D721Med (cell line): ENCODE measurements around the gene LMX1A.

Source experiments
- DNase-seq: peaks from one replicate; pipeline ENCODE4 v3.0.0; 2011; ENCODE audit warnings: low spot score; ENCODE audit not compliant: insufficient read length
- FAIRE-seq: peaks from 2 replicates; lab custom pipeline; 2011; peaks lifted over from hg19 to GRCh38; lab: Jason Lieb, UNC
- TF ChIP-seq, protein P1 (sequence below): IDR thresholded peaks from 2 replicates; pipeline ENCODE4 v1.5.1; 2012; ENCODE audit warnings: mild to moderate bottlenecking, control low read depth; ENCODE audit not compliant: insufficient read depth; ENCODE audit errors: missing control alignments

Gene LMX1A

GRCh38 chr1:165312591-165312990, 43.9 kb downstream of the LMX1A start:
- TF ChIP-seq, protein P1, sequence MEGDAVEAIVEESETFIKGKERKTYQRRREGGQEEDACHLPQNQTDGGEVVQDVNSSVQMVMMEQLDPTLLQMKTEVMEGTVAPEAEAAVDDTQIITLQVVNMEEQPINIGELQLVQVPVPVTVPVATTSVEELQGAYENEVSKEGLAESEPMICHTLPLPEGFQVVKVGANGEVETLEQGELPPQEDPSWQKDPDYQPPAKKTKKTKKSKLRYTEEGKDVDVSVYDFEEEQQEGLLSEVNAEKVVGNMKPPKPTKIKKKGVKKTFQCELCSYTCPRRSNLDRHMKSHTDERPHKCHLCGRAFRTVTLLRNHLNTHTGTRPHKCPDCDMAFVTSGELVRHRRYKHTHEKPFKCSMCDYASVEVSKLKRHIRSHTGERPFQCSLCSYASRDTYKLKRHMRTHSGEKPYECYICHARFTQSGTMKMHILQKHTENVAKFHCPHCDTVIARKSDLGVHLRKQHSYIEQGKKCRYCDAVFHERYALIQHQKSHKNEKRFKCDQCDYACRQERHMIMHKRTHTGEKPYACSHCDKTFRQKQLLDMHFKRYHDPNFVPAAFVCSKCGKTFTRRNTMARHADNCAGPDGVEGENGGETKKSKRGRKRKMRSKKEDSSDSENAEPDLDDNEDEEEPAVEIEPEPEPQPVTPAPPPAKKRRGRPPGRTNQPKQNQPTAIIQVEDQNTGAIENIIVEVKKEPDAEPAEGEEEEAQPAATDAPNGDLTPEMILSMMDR: no peak
- no peak for FAIRE-seq
- no peak for DNase-seq

- DNase-seq (no peak), FAIRE-seq (no peak)
- TF ChIP-seq, protein P1: no peak
Measured at GRCh38 chr1:165306543-165307434, 49.7 kb downstream of the LMX1A start.

GRCh38 chr1:165303386-165303785, 53.1 kb downstream of the LMX1A start:
- FAIRE-seq (no peak), DNase-seq (no peak)
- TF ChIP-seq, protein P1: no peak

DNA sequence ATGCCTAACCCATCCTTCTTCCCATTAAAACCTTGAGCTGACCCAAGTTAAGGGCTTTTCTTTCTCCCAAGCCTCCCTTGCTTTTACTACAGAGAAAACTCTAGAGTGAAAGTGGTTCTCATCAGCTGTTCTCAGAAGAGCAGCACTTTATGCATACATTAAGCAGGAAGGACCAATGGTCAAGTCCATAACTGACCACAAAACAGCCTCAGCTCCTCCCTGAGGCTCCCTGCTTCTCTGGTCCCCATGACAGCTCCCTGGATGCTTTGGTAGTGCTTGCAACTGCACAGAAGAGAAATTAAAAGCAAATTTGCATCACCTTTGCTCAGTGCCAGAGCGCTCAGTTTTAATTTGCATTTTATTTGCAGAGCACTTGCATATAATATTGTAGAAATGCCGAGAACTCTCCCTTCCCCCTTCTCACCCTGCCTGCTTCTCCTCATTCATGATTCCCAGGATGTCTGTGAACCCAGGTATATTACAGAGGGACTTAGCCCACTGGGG, 56.1 kb downstream of the LMX1A start:
- no peak for FAIRE-seq
- DNase-seq: no peak
- TF ChIP-seq, protein P1: no peak

DNA sequence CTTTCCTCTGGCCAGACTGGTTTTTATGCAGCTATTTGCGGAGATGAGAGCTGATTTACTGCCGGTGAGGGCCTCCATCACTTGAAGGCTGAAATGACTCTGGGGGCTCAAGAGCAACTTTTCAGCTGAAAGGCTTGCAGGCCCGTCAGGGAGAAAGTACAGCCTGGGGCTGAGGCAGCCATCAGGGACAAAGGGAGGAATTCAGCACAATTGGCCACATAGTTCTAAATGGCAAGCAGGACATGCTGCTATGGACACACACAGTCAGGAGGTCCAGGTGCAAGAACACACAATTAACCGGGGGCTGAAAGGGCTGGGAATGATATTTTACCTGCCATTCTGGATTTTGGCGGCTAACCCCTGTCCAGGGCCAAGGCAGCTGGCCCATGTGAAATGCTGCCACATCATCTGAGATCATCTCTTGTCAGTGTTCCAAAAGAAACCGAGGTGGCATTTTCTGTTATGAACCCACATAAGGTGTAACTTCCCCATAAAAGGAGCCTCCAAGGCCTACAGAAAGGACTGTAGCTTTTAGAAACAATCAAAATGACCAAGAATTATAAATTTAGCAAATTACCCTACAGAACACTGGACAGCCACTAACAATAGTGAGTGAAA, 58.2 kb downstream of the LMX1A start:
- no peak for DNase-seq
- no peak for FAIRE-seq
- TF ChIP-seq, protein P1: no peak

GRCh38 chr1:165296205-165296604, 60.3 kb downstream of the LMX1A start:
- TF ChIP-seq, protein P1: no peak
- FAIRE-seq: no peak
- no peak for DNase-seq
